Activated CD8-positive, alpha-beta memory T cell treated with anti-CD3 and anti-CD28 coated beads for 24 hours (primary cell): ENCODE data around the gene POLK.
"Not testable (repeated sequence)": the region's sequence is repeated elsewhere in the genome, so short reads cannot be mapped to it uniquely, and the experiment has no call there.

ENCODE experiments used
- DNase-seq: peaks from one replicate; pipeline ENCODE4 v3.0.0-alpha.2; 2020

POLK gene

DNA sequence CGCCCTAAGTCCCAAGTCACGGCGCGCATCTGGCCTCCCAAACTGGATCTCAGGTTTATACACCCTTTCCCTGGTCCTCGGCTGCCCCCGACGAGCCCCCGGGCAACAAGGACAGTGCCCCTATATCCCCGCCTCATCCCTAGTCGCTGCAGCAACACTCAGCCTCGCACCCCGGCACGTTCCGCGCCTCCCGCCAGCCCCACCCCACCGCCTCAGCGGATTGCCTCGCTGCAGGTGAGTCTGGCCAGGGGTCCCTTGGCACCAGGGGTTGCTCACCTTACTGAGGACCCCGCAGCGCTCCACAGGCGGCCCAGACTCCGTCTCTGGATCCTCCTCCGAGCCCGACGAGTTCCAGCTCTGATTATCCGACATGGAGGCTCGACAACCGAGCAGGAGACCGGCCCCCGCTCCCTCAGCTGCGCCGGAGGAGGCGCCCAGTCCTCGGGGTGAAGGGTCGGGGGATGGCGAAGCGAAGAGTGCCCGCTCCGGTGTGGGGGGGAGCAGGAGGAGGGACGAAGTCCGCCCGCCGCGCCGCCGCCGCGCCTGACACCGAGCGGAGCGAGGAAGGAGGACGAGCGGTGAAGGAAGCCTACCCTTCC is 756 bp upstream of the POLK start:
- no peak for DNase-seq

DNA sequence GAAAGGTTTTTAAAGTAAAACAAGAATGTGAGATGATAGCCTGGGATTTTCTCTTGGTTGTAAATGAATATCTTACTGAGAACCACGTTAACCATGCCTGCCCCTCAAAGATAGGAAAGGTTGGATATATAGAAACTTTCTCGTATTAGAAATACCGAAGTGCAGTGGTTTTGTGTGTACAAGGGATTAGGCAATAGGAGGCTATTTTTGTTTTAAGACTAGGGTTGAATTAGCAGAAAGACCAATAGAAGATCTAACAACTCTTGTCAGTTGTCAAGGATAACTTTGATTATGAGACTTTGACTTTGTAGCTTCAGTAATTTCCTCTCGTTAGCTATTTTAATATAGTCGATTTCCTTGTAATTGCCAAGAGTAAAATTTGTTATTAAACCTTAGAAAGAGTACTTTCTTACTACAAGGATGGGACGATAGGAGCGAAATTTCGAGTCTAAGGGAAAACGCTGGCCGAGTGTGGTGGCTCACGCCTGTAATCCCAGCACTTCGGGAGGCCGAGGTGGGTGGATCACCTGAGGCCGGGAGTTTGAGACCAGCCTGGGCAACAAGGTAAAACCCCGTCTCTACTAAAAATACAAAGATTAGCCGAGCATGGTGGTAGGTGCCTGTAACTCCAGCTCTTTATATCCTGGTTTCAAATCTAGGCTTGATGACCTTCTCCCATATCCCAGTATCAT is 838 bp downstream of the POLK start:
- DNase-seq, result no peak

DNA sequence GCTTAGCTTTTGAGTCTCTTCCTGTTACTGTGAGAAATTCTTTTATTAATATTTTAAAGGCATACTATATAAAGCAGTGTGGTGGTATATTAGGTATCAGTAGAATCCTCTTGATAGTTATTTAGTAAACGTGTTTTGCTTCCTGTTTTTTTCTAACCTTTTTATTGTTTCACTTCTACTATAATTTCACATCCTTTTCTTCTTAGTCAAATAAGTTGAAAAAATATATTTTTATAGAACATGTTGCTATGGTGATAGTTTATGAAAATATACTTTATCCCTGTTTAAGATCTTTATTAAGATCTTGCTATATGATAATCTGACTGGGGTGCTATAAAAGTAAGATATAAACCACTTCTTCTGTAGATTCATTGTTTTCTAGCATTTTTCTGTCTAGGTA is 2.1 kb downstream of the POLK start:
- DNase-seq, result no peak

DNA sequence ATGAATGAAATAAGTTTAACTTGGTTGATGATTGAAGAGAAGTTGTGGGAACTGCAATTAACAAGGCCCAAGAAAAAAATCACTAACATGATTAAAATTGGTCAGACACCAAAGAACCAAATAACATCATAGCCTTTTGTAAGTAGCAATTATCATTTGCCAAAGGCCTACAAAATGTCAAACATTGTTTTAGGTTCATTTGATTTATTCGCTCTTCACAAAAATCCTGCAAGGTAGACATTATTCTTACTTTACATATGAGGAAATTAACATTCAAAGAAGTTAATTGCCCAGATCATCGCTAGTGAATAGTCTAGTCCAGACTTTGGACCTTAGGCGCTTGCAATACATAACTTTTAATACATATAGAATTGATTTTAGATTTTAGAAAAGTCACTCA is 2.6 kb downstream of the POLK start:
- DNase-seq, result no peak

DNA sequence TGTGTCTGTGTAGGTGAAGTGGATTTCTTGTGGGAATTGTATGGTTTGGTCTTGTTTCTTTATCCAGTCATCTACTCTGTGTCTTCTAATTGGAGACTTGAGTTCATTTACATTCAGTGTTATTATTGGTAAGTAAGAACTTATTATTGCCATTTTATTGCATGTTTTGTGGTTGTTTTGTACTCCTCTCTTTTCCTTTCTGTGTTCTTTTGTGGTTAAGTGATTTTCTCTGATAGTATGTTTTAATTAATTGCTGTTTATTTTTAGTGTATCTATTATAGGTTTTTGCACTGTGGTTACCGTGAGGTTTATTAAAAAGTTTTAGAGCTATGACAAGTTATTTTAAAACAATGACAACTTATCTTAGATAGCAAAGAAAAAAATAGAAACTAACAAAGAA is 8.1 kb downstream of the POLK start:
- no peak for DNase-seq

DNA sequence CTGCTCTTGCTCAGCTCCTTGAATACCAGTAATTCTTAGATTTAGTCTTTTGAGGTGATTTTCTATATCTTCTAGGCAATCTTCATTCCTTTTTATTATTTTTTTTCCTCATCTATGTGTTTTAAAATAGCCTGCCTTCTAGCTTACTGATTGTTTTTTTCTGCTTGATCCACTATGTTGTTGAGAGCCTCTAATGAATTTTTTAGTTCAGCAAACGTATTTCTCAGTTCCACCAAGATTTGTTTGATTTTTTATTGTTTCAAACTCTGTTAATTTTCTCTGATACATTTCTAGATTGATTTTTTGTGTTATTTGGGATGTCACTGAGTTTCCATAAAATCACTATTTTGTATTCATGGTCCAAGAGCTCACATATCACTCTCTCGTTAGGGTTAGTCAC is 9.5 kb downstream of the POLK start:
- DNase-seq, result no peak

DNA sequence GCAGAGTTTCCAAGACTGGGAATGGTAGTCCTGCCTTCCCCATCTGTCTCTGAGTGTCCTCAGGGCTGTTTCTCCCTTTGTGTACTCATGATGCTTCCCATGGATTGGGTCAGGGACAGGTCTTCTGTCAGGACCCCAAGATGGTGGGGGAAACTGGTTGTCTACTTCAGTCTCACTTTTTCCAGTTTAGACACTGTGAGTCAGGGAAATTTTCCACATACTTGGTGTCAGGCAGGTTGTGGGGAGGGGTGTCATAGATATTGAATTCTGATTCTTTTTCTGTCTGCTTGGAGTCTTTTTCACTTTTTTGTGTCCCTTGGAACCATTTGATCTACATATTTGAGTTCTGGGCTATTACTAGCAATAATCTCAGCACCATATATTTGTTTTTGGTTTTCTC is 10.3 kb downstream of the POLK start:
- no peak for DNase-seq

DNA sequence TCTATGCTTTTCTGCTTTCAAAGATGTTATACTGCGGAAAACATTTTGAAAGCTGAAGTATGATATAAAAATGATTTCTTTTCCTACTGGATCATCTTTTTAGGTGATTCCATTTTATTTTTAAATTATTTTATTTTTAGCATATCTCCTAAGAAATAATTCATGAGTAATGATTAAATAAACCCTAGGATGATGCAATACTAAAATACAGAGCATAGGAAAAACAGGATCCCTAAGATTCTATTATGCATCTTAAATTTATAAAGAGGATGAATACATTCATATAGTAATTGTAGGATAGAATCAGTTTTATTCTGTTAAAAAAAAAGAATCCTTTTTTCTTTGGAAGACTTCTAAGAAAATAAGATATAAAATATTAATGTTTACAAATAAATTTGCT is 10.9 kb downstream of the POLK start:
- DNase-seq, result no peak

DNA sequence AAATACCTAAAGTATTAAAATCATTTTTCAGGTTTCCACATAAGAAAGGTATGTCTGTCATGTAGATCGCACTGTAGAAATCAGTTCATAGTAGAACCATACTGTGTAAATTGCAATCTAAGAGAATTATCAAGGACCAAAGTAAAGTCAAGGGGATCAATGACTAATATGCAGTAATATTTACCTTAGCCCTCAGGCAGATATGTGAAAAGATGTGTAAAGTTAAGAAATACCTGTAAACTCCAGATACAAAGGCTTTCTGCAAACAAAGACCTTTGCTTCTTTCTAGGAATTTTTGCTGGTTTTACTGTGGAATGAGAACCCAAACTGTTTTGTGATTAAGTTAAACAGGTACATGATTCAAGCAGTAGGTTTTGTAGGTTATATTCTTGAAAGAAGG is 11.6 kb downstream of the POLK start:
- no peak for DNase-seq

DNA sequence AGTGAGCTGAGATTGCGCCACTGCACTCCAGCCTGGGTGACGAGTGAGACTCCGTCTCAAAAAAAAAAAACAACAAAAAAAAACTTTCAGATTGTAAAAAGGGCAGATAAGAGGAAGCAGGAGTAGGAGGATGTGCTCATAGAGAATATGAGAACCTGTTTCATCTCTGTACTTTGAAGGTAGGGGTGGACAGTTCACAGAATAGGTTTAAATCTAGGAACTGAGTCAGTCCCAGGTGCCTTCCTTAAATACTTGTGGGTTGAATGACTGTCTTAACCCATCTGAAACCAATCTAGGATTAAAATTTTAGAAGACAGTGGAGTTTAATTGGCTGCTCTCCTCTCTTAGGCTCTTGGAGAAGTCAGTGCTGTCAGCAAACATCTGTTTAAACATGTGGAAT is 12.4 kb downstream of the POLK start:
- no peak for DNase-seq

DNA sequence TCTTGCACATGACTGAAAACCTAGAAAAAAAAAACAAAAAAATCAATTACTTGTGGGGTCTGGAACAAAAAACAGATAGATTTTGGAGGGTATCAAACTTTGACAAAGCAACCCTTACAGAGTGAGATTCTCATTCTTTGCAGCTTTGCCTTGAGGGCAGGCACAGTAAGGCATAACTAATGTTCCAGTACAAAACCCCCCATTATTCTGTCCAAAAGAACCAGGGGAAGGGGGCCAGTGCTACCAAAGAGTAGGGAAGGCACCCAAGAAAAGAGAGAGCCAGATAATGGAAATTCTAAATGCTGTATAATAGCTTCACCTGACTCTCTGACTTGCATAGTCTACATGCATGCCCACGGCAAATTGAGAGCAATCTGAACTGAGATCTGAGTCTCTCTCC is 12.9 kb downstream of the POLK start:
- DNase-seq, result no peak

DNA sequence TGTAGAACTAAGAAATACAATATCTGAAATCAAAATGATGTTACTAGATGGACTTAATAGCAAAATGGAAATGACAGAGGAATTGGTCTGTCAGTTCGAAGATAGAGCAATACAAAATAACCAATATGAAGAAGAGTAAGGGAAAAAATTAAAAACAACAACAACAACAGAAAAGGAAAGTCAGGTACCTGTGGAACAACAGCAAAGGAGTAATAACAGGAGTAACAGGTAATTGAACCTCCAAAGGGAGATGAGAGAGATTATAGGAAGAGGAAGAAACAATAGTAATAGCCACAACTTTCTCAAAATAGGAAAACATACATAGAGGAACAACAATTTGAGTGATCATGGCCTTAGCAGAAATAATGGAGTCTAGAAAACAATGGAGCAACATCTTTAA is 13.7 kb downstream of the POLK start:
- no peak for DNase-seq

DNA sequence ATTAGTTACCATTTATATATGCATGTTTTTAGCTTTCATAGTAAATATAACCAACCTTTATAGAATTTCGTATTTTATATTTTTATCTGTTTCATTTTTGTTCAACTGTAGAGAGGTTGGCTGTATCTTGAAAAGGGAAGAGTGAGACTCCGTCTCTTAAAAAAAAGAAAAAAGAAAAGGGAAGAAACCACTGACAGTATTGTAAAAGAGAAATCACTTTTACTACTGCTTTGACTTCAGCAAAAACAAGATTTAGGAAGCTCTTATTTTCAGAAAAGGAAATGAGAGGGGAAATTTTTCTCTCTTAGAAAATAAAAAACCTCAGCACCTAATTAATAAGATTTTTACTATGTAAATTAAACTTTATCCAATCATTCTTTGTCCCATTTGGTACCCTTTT is 14.4 kb downstream of the POLK start:
- no peak for DNase-seq

DNA sequence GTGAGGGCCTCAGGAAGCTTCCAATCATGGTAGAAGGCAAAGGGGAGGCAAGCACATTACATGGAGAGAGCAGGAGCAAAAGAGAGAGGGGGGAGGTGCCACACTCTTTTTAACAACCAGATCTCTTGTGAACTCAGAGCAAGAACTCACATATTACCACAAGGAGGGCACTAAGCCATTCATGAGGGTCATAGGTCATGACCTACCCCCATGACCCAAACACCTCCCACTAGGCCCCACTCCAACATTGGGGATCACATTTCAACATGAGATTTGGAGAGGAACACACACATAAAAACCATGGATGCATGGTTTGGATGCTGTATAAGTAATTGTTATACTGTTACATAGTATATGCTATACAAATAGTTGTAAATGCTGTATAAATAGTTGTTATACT is 17.5 kb downstream of the POLK start:
- DNase-seq, result no peak

DNA sequence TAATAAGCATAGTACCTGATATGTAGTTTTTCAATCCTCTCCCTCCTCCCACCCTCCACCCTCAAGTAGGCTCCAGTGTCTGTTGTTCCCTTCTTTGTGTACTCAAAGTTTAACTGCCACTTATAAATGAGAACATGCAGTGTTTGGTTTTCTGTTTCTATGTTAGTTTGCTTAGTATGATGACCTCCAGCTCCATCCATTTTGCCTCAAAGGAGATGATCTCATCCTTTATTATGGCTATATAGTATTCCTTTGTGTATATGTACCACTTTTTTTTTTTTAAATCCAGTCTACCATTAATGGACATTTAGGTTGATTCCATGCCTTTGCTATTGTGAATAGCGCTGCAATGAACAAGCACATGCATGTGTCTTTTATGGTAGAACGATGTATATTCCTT is 20.5 kb downstream of the POLK start:
- no peak for DNase-seq

DNA sequence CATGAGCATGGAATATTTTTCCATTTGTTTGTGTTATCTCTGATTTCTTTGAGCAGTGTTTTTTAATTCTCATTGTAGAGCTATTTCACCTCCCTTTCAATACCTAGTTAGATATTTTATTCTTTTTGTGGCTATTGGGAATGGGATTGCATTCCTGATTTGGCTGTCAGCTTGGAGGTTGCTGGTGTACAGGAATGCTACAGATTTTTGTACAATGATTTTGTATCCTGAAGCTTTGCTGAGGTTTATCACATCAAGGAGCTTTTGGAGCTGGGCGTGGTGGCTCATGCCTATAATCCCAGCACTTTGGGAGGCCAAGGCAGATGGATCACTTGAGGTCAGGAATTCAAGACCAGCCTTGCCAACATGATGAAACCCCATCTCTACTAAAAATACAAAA is 22.0 kb downstream of the POLK start:
- DNase-seq, result not testable (repeated sequence)

DNA sequence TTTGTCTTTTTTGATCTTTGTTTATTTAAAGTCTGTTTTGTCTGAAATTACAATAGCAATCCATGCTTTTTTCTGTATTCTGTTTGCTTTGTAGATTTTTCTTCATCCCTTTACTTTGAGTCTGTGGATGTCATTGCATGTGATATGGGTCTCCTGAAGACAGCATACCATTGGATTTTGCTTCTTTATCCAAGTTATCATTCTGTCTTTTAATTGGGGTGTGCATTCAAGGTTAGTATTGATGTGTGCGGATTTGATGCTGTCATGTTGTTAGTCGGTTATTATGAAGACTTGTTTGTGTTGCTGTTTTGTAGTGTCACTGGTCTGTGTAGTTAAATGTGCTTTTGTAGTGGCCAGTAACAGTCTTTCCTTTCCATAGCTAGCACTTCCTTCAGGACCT is 23.0 kb downstream of the POLK start:
- DNase-seq, result no peak

DNA sequence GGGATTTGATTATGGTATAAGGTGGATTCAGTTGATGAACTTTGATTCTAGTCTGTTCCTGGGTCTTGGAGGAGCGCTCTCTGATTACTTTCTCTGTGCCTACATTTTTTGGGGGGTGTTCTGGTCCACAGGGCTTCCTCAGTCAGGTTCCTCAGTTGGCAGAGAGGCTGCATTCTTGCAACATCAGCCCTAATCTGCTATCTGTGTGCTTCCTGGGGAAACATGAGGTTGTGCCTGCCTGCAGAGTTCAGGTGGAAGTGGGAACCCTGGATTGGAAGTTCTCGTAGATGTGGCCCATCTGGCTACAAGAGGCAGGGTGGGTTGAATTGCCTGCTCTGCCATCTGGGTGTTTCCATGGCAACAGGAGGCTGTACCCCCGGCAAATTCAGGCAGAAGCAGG is 24.5 kb downstream of the POLK start:
- DNase-seq, result no peak

DNA sequence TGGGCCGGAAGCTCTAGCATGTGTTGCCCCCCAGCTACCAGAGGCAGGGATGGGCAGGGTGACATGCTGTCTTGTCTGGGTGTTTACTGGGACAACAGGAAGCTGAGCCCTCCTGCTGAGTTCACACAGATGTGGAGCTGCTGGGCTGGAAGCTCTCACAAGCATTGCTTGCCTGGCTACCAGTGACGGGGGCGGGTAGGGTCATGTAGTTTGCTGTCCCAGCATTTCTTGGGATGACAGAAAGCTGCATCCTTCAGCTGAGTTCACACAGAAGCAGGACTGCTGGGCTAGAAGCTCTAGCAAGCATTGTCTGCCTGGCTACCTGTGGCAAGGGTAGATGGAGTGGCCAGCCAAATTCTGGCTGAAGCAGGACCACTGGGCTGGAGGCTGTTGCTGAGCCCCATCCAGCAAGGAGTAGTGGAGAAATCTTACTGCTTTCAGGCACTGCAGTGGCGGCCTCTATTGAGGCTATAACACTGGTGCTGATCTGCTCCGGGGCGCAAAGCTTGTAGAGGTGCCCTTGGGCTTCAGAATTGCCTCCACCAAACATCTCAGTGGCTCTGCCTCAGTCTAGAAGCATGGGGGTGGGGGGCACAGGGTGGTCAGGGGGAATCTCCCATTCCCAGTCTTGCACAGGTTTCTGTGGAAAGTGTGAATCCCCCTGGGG is 25.1 kb downstream of the POLK start:
- DNase-seq, result no peak

DNA sequence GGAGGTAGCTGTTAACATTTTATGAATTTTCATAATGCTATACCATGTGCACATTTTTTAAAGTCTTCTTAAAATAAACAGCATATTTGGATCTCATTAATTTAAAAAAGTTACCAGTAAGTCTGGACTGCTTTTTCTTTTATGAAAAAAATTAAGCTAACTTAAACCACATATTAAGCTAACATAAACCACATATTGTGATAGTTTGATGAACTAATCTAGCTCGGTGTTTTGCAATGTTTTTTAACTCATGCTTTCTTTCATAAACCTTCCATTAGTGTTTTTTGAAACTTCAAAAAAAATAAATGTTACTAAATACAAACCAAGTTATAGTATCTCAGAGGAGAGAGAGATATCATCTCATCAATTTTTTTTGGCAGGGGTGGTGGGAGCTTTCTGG is 26.5 kb downstream of the POLK start:
- no peak for DNase-seq

DNA sequence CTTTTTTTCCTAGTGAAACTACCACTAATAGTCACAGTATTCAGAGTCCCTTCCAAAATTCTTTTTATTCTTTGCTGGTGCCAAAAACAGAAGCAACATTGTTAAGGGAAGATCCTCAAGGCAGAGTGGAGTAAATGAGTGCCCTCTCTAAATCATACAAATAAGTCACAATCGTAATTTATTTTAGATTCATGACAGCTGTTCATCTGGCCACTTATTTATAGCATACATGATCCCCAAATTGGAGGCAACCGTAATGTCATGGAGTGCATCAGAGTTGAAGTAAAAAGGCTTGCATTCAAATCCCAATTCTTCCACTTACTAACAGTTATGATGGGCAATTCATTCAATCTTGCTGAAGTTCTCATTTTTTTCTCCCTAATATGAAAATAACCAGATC is 33.4 kb downstream of the POLK start:
- no peak for DNase-seq

DNA sequence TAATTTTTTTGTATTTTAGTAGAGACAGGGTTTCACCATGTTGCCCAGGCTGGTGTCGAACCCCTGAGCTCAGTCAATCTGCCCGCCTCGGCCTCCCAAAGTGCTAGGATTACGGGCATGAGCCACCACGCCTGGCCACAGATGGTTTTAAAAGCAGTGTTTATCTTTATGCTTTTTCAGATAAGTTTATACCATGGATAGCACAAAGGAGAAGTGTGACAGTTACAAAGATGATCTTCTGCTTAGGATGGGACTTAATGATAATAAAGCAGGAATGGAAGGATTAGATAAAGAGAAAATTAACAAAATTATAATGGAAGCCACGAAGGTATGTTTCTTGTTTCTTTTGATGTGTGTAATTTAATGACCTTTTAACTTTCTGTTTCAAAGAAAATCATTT is 35.1 kb downstream of the POLK start:
- no peak for DNase-seq

DNA sequence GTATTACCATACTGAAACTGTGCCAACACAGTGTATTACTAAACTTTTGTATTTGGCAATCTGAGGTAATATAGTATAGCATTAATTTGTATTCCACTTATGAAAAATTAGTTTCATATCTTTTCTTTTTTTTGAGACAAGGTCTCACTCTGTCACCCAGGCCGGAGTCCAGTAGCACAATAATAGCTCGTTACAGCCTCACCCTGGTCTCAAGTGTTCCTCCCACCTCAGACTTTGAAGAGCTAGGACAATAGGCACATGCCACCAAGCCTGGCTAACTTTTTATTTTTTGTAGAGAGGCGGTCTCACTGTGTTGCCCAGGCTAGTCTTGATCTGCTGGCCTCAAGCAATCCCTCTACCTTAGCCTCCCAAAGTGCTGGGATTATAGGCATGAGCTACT is 36.1 kb downstream of the POLK start:
- DNase-seq, result no peak

DNA sequence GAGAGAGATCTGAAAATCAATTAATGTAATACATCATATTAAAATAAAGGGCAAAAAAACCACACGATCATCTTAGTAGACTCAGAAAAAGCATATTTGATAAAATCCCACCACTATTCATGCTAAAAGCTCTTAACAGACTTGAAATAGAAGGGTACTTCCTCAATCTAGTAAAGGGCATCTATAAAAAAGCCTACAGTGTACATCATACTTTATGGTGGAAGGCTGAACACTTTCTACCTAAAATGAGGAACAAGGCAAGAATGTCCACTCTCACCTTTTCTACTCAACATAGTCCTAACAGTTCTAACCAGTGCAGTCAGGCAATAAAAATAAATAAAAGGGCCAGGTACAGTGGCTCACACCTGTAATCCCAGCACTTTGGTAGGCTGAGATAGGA is 38.9 kb downstream of the POLK start:
- no peak for DNase-seq

DNA sequence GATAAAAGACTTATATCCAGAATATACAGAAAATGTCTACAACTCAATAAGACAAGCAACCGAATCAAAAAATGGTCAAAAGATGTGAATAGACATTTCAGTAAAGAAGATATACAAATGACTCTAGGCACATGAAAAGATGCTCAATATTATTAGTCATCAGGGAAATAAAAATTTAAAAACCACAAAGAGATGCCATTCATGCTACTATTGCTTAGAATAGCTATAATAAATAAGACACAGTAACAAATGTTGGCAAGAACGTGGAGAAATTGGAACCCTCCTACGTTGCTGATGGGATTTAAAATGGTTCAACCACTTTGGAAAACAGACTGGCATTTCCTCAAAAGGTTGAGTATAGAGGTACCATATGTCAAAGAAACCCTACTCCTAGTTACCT is 39.8 kb downstream of the POLK start:
- DNase-seq, result no peak
